Neural cell (in vitro differentiated cells): ENCODE measurements around the gene SLC27A1. TPM values are rescaled to one million over a fixed set of nuclear protein-coding genes. Genes with fewer than 3 reads are reported as not detected.

Source experiments
- H2AFZ ChIP-seq: fragments of 200-600, 300-800 bp; sonication (generic), shearing (Covaris generic); 2 replicates; pipeline ENCODE4 v1.6.0; 2014; ENCODE audit warnings: low read depth, mild to moderate bottlenecking, antibody characterized with exemption, low read length, moderate library complexity
- H3F3A ChIP-seq: fragments of 200-600 bp; shearing (Covaris generic); 2 replicates; pipeline ENCODE4 v1.6.1; 2016; ENCODE audit warnings: mild to moderate bottlenecking, moderate library complexity, mixed read lengths, antibody characterized with exemption, low read length; ENCODE audit not compliant: insufficient read depth, poor library complexity, severe bottlenecking
- H3K27ac ChIP-seq: fragments of 200-600, 300-800 bp; sonication (generic), shearing (Covaris generic); 2 replicates; pipeline ENCODE4 v1.5.1; 2014; ENCODE audit warnings: mild to moderate bottlenecking, low read length, moderate library complexity
- H3K27me3 ChIP-seq: fragments of 300-800, 200-600 bp; sonication (generic), shearing (Covaris generic); 2 replicates; pipeline ENCODE4 v1.6.0; 2014; ENCODE audit warnings: mild to moderate bottlenecking, low read depth, low read length, moderate library complexity; ENCODE audit not compliant: insufficient read depth
- H3K36me3 ChIP-seq: fragments of 300-800, 200-600 bp; sonication (generic), shearing (Covaris generic); 2 replicates; pipeline ENCODE4 v1.5.1; 2014; ENCODE audit warnings: mild to moderate bottlenecking, antibody characterized with exemption, low read length, moderate library complexity; ENCODE audit not compliant: insufficient read depth
- H3K4me2 ChIP-seq: fragments of 300-800, 200-600 bp; sonication (generic), shearing (Covaris generic); 2 replicates; pipeline ENCODE4 v1.6.0; 2014; ENCODE audit warnings: mild to moderate bottlenecking, low read length
- H3K4me3 ChIP-seq: fragments of 300-800, 200-600 bp; sonication (generic), shearing (Covaris generic); 2 replicates; pipeline ENCODE4 v1.5.1; 2014; ENCODE audit warnings: mild to moderate bottlenecking, low read length, moderate library complexity
- H3K79me2 ChIP-seq: fragments of 200-600 bp; shearing (Covaris generic); replicated peaks from 2 replicates; pipeline ENCODE4 v1.6.0; 2014; ENCODE audit warnings: mild to moderate bottlenecking, low read length, moderate library complexity; ENCODE audit not compliant: insufficient read depth
- H3K9ac ChIP-seq: fragments of 300-800, 200-600 bp; sonication (generic), shearing (Covaris generic); 2 replicates; pipeline ENCODE4 v1.6.1; 2016; ENCODE audit warnings: mild to moderate bottlenecking, low read length, mixed read lengths
- H3K9me2 ChIP-seq: fragments of 200-600 bp; shearing (Covaris generic); 2 replicates; pipeline ENCODE4 v1.6.1; 2016; ENCODE audit warnings: mild to moderate bottlenecking, low read length, mixed read lengths; ENCODE audit not compliant: insufficient read depth
- H3K9me3 ChIP-seq: fragments of 200-600, 300-800 bp; sonication (generic), shearing (Covaris generic); 2 replicates; pipeline ENCODE4 v1.6.1; 2016; ENCODE audit warnings: mild to moderate bottlenecking, mixed run types, low read length, moderate library complexity, mixed read lengths
- H4K20me1 ChIP-seq: fragments of 200-600 bp; shearing (Covaris generic); 2 replicates; pipeline ENCODE4 v1.6.1; 2016; ENCODE audit warnings: mild to moderate bottlenecking, mixed run types; ENCODE audit not compliant: insufficient read depth
- EP300 ChIP-seq: fragments of 450-650 bp; conservative IDR thresholded peaks from 2 replicates; pipeline ENCODE4 v1.6.1; 2014; ENCODE audit warnings: antibody characterized with exemption, mild to moderate bottlenecking, moderate library complexity; ENCODE audit not compliant: poor library complexity, severe bottlenecking
- EZH2 ChIP-seq: fragments of 200-600, 300-800 bp; shearing (Covaris generic), sonication (generic); IDR thresholded peaks from 2 replicates; pipeline ENCODE4 v1.6.1; 2014; ENCODE audit warnings: antibody characterized with exemption, low read length, borderline replicate concordance, mild to moderate bottlenecking; ENCODE audit not compliant: insufficient read depth, poor library complexity, severe bottlenecking
- MXI1 ChIP-seq: fragments of 450-650 bp; conservative IDR thresholded peaks from 2 replicates; pipeline ENCODE4 v1.6.1; 2014; ENCODE audit warnings: antibody characterized with exemption, mild to moderate bottlenecking; ENCODE audit not compliant: poor library complexity, severe bottlenecking
- POLR2AphosphoS5 ChIP-seq: IDR thresholded peaks from 2 replicates; pipeline ENCODE4 v1.6.1; 2012
- RAD21 ChIP-seq: fragments of 450-650 bp; conservative IDR thresholded peaks from 2 replicates; pipeline ENCODE4 v1.6.1; 2014; ENCODE audit warnings: antibody characterized with exemption, mild to moderate bottlenecking, moderate library complexity
- SMC3 ChIP-seq: fragments of 450-650 bp; conservative IDR thresholded peaks from 2 replicates; pipeline ENCODE4 v1.6.1; 2014; ENCODE audit warnings: antibody characterized with exemption, mild to moderate bottlenecking, moderate library complexity; ENCODE audit not compliant: poor library complexity
- TAF1 ChIP-seq: IDR thresholded peaks from 2 replicates; pipeline ENCODE4 v1.6.1; 2012; ENCODE audit warnings: low read depth
- polyA plus RNA-seq: library from polyadenylated mRNA; depleted of rRNA; stranded (reverse); fragments of >200 nt; gene quantifications from 2 replicates; pipeline ENCODE4 v1.2.3, GENCODE V29; 2014
- TF ChIP-seq, protein P1 (sequence below): fragments of 450-650 bp; IDR thresholded peaks from 2 replicates; pipeline ENCODE4 v1.5.1; 2014; ENCODE audit warnings: antibody characterized with exemption, mild to moderate bottlenecking, moderate library complexity; ENCODE audit not compliant: poor library complexity, severe bottlenecking
- TF ChIP-seq, protein P2 (sequence below): IDR thresholded peaks from 2 replicates; pipeline ENCODE4 v1.6.1; 2012; ENCODE audit warnings: borderline replicate concordance

SLC27A1 gene
- polyA plus RNA-seq, 1 donor from 2014 or later: 22.0 TPM

DNA sequence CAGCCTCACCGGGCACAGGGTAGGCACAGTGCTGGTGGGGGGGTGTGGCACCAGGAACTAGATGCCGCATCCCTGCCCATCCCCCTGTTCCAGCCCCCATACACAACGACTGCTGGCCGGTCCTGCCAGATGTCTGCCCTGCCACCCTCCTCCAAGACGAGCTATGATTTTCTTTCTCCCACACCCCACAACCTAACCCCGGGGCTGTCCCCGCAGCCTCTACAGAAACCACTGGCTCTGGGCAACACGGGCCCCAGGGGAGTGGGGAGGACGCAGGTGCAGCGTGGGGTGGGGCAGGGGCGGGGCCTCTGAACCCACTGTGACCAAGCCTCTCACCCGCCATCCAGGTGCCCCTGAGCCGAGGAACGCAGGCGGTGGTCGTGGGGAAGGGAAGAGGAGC is 56.6 kb downstream of the SLC27A1 start:
- H3F3A ChIP-seq: no peaks in the 10 kb centered on the region
- TF ChIP-seq, protein P1, sequence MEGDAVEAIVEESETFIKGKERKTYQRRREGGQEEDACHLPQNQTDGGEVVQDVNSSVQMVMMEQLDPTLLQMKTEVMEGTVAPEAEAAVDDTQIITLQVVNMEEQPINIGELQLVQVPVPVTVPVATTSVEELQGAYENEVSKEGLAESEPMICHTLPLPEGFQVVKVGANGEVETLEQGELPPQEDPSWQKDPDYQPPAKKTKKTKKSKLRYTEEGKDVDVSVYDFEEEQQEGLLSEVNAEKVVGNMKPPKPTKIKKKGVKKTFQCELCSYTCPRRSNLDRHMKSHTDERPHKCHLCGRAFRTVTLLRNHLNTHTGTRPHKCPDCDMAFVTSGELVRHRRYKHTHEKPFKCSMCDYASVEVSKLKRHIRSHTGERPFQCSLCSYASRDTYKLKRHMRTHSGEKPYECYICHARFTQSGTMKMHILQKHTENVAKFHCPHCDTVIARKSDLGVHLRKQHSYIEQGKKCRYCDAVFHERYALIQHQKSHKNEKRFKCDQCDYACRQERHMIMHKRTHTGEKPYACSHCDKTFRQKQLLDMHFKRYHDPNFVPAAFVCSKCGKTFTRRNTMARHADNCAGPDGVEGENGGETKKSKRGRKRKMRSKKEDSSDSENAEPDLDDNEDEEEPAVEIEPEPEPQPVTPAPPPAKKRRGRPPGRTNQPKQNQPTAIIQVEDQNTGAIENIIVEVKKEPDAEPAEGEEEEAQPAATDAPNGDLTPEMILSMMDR: no peak
- no peak for TF ChIP-seq TAF1
- no peak for TF ChIP-seq SMC3
- TF ChIP-seq EZH2: no peak
- TF ChIP-seq POLR2AphosphoS5: no peak
- no peak overlapping the region for H3K27ac ChIP-seq
- peaks cover 7% of the 10 kb centered on the region for H3K9me3 ChIP-seq
- H3K27me3 ChIP-seq: no peaks in the 10 kb centered on the region
- no peaks in the 10 kb centered on the region for H3K36me3 ChIP-seq
- H3K4me3 ChIP-seq: no peak overlapping the region
- H3K9me2 ChIP-seq: no peaks in the 10 kb centered on the region
- no peak overlapping the region for H3K9ac ChIP-seq
- no peaks in the 10 kb centered on the region for H3K79me2 ChIP-seq
- no peak overlapping the region for H2AFZ ChIP-seq
- H4K20me1 ChIP-seq: no peaks in the 10 kb centered on the region
- H3K4me2 ChIP-seq: no peak overlapping the region

DNA sequence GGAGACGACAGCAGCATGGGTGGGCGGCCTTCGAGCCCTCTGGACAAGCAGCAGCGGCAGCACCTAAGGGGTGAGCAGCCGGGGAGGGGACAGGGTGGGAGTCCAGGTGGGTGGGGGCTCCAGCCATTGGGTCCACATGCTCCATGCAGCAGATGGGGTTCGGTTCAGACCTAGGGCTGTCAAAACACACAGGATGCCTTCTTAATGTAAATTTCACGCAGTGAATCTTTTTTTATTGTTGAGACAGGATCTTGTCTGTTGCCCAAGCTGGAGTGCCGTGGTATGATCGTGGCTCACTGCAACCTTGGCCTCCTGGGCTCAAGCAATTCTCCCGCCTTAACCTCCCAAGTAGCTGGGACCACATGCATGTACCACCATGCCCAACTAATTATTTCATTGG is 57.0 kb downstream of the SLC27A1 start:
- no peak overlapping the region for H3K27ac ChIP-seq
- no peak for TF ChIP-seq RAD21
- no peak for TF ChIP-seq SMC3
- no peak for TF ChIP-seq POLR2AphosphoS5
- TF ChIP-seq, protein P2, sequence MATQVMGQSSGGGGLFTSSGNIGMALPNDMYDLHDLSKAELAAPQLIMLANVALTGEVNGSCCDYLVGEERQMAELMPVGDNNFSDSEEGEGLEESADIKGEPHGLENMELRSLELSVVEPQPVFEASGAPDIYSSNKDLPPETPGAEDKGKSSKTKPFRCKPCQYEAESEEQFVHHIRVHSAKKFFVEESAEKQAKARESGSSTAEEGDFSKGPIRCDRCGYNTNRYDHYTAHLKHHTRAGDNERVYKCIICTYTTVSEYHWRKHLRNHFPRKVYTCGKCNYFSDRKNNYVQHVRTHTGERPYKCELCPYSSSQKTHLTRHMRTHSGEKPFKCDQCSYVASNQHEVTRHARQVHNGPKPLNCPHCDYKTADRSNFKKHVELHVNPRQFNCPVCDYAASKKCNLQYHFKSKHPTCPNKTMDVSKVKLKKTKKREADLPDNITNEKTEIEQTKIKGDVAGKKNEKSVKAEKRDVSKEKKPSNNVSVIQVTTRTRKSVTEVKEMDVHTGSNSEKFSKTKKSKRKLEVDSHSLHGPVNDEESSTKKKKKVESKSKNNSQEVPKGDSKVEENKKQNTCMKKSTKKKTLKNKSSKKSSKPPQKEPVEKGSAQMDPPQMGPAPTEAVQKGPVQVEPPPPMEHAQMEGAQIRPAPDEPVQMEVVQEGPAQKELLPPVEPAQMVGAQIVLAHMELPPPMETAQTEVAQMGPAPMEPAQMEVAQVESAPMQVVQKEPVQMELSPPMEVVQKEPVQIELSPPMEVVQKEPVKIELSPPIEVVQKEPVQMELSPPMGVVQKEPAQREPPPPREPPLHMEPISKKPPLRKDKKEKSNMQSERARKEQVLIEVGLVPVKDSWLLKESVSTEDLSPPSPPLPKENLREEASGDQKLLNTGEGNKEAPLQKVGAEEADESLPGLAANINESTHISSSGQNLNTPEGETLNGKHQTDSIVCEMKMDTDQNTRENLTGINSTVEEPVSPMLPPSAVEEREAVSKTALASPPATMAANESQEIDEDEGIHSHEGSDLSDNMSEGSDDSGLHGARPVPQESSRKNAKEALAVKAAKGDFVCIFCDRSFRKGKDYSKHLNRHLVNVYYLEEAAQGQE: no peak
- TF ChIP-seq, protein P1: no peak
- TF ChIP-seq EP300: no peak
- TF ChIP-seq EZH2: no peak
- TF ChIP-seq MXI1: no peak
- TF ChIP-seq TAF1: no peak
- H2AFZ ChIP-seq: no peak overlapping the region
- H3K4me3 ChIP-seq: no peak overlapping the region
- H3K9me2 ChIP-seq: no peaks in the 10 kb centered on the region
- H3K9me3 ChIP-seq: peaks cover 7% of the 10 kb centered on the region
- H4K20me1 ChIP-seq: no peaks in the 10 kb centered on the region
- H3K9ac ChIP-seq: no peak overlapping the region
- no peaks in the 10 kb centered on the region for H3F3A ChIP-seq
- H3K79me2 ChIP-seq: no peaks in the 10 kb centered on the region
- H3K4me2 ChIP-seq: no peak overlapping the region
- no peaks in the 10 kb centered on the region for H3K27me3 ChIP-seq
- H3K36me3 ChIP-seq: no peaks in the 10 kb centered on the region
